Omental fat pad (tissue), 4 donors: ENCODE measurements around the gene CCNB3. TPM values are rescaled to one million over a fixed set of nuclear protein-coding genes. Genes with fewer than 3 reads are reported as not detected.

Experiments used
- ATAC-seq: fragments of 150-250 bp; one replicate; pipeline ENCODE4 v1.9.1; 2016; ENCODE audit warnings: mild to moderate bottlenecking, moderate library complexity; ENCODE audit not compliant: low FRiP score
- DNase-seq: peaks from one replicate; pipeline ENCODE4 v3.0.0-alpha.2; 2019; ENCODE audit warnings: low spot score
- CTCF ChIP-seq, 3 donors: fragments of 450-650 bp; IDR thresholded peaks; one replicate each; pipeline ENCODE4 v1.5.1; 2016 to 2017; ENCODE audit warnings: antibody characterized with exemption in 3 of 3, mild to moderate bottlenecking in 3 of 3, moderate library complexity in 2 of 3
- total RNA-seq, 4 donors: library from RNA; depleted of rRNA; stranded (reverse); fragments of >200 nt; gene quantifications; one replicate each; pipeline ENCODE4 v1.1.0, GENCODE V29; 2016

The CCNB3 gene
- total RNA-seq, 4 donors from 2014 or later, result 0.28 to 1.7 (median 0.49) TPM

- ATAC-seq, result no peak
- no peak for TF ChIP-seq CTCF (IDR thresholded peaks at IDR 0.05)
- DNase-seq, result no peak
Measured at GRCh38 chrX:50168241-50168687, 36.3 kb upstream of the CCNB3 start.

GRCh38 chrX:50169717-50170116, 34.8 kb upstream of the CCNB3 start:
- DNase-seq, result no peak
- no peak for TF ChIP-seq CTCF (IDR thresholded peaks at IDR 0.05)
- no peak for ATAC-seq

GRCh38 chrX:50180073-50180940, 24.3 kb upstream of the CCNB3 start:
- ATAC-seq (no peak), DNase-seq (no peak)
- TF ChIP-seq CTCF (IDR thresholded peaks at IDR 0.05), result no peak

- ATAC-seq (no peak), DNase-seq (no peak)
- TF ChIP-seq CTCF (IDR thresholded peaks at IDR 0.05), result no peak
Measured at GRCh38 chrX:50183891-50184290, 20.7 kb upstream of the CCNB3 start.

GRCh38 chrX:50188859-50189600, 15.5 kb upstream of the CCNB3 start:
- no peak for ATAC-seq
- TF ChIP-seq CTCF (IDR thresholded peaks at IDR 0.05), result no peak
- no peak for DNase-seq

GRCh38 chrX:50198348-50198747, 6.2 kb upstream of the CCNB3 start:
- no peak for DNase-seq
- ATAC-seq, result no peak
- no peak for TF ChIP-seq CTCF (IDR thresholded peaks at IDR 0.05)
